Urinary bladder (tissue), 4 donors: ENCODE data around the gene ITGA5. TPM values are rescaled to one million over a fixed set of nuclear protein-coding genes. Genes with fewer than 3 reads are reported as not detected.
A peak's percentile ranks its signal among the peaks of the same experiment; 100 is the strongest.

ENCODE experiments used
- DNase-seq: peaks from one replicate; pipeline ENCODE4 v3.0.0-alpha.2; 2015; ENCODE audit errors: extremely low spot score
- H3K27ac ChIP-seq: one replicate; pipeline ENCODE4 v1.5.1; 2013; ENCODE audit warnings: low read depth, mild to moderate bottlenecking, moderate library complexity
- H3K36me3 ChIP-seq: one replicate; pipeline ENCODE4 v1.6.1; 2013; ENCODE audit warnings: mild to moderate bottlenecking, moderate library complexity; ENCODE audit not compliant: insufficient read depth
- H3K4me1 ChIP-seq: one replicate; pipeline ENCODE4 v1.6.1; 2013; ENCODE audit warnings: mild to moderate bottlenecking, moderate library complexity; ENCODE audit not compliant: insufficient read depth
- H3K4me3 ChIP-seq: one replicate; pipeline ENCODE4 v1.5.1; 2013; ENCODE audit warnings: low read depth, low read length
- WGBS: extraction: QIAGEN DNeasy Blood & Tissue Kit; methylation state at CpG from one replicate; pipeline ENCODE4 v1.1.7; 2013; 5-methylcytosine and 5-hydroxymethylcytosine counted together
- polyA plus RNA-seq: library from polyadenylated mRNA; stranded (reverse); fragments of 200-250 nt; gene quantifications from one replicate; pipeline ENCODE4 v1.2.3, GENCODE V29; 2013
- total RNA-seq: library from RNA; depleted of rRNA; stranded (reverse); fragments of >200 nt; gene quantifications from one replicate; pipeline ENCODE4 v1.2.3, GENCODE V29; 2014
- donor health status: healthy with polysubstance abuse.
- donor health status: healthy.

The ITGA5 gene
- total and polyA plus RNA-seq, 2 donors, result 139 to 702 TPM

GRCh38 chr12:54412348-54412747, 6.7 kb downstream of the ITGA5 start:
- DNase-seq, result no peak
- Histone ChIP-seq H3K27ac (no peak overlapping the region), H3K36me3 (peaks cover 3% of the 10 kb centered on the region), H3K4me1 (peaks cover 1% of the 10 kb centered on the region), H3K4me3 (peak overlapping the region; percentile 15)
- WGBS, result 41% methylated on average over 4 of the region's 4 CpGs

DNA sequence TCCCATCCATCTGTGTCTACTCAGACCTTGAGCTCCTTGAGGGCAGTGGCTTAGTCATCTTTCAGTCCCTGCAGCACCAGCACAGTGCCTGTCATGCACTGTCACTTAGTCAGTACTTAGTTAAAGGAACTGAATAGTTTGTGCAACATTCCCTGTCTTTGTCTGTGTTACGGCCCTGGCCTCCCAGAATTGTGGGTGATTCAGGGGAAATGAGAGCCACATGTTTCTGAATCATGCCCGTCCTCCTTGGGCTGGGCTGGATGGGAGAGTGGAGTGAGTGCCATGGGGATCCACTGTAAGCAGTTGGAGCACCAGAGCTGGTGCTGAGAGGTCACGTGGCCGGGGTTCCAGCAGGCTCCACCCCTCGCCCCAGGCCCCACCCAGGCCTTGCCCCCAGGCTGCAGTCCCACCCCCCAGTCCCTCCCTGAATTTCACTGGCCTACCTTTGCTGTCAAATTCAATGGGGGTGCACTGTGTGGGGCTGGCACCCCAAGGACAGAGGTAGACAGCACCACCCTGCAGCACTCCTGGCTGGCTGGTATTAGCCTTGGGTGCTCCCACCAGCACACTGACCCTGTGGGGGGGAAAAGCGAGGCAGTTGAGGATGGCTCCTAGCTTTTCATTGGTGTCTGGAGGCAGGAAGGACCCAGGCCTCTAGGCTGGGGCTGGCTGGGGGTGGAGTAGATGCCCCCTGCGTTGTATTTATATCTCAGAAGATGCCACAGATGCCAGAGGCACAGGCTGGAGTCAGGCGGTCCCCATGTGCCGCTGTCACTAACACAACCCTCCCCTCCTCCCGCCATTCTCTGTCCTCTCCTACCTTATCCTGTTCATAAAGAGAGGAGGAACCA, 7.5 kb downstream of the ITGA5 start:
- DNase-seq, result no peak
- H3K36me3 ChIP-seq, result peaks cover 3% of the 10 kb centered on the region
- H3K4me1 ChIP-seq, result peaks cover 1% of the 10 kb centered on the region
- peak overlapping the region; percentile 15 for H3K4me3 ChIP-seq
- H3K27ac ChIP-seq, result no peak overlapping the region
- 50% methylated on average over 10 of the region's 10 CpGs for WGBS

- H3K4me3 ChIP-seq, result no peak overlapping the region
- H3K4me1 ChIP-seq, result no peaks in the 10 kb centered on the region
- H3K36me3 ChIP-seq, result peaks cover 4% of the 10 kb centered on the region
- no peak overlapping the region for H3K27ac ChIP-seq
- WGBS, result 72% methylated on average over 8 of the region's 8 CpGs
- no peak for DNase-seq
Measured at GRCh38 chr12:54409267-54409666, 9.8 kb downstream of the ITGA5 start.

GRCh38 chr12:54407183-54407905, 11.7 kb downstream of the ITGA5 start:
- peaks cover 8% of the 10 kb centered on the region for H3K36me3 ChIP-seq

DNA sequence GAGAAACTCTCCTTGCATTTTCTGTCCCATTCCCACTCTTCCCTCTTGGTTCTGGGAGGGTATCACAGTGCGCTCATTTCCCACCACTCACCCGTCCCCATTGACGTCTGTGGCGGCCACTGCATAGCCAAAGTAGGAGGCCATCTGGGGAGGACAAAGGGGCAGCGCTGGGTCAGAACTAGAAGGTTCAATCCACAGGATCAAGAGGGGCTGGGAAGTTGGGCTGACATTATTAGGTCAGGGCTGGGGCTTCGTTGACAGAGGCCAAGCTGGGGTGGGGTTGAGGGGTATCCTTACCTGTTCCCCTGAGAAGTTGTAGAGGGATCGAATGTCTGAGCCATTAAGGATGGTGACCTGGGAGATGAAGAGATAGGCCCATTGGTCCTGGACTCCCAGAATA, 13.5 kb downstream of the ITGA5 start:
- no peak for DNase-seq
- Histone ChIP-seq H3K4me1 (no peaks in the 10 kb centered on the region), H3K4me3 (no peak overlapping the region), H3K36me3 (peaks cover 9% of the 10 kb centered on the region), H3K27ac (no peak overlapping the region)
- WGBS, result 89% methylated on average over 7 of the region's 7 CpGs

More at GRCh38 chr12:54407183-54407905, 11.7 kb downstream of the ITGA5 start:
- no peak overlapping the region for H3K4me3 ChIP-seq
- H3K27ac ChIP-seq, result no peak overlapping the region
- 46% methylated on average over 5 of the region's 5 CpGs for WGBS
- no peak for DNase-seq
- H3K4me1 ChIP-seq, result no peaks in the 10 kb centered on the region

GRCh38 chr12:54405106-54405505, 14.0 kb downstream of the ITGA5 start:
- Histone ChIP-seq H3K4me1 (no peaks in the 10 kb centered on the region), H3K36me3 (peaks cover 10% of the 10 kb centered on the region), H3K27ac (no peak overlapping the region), H3K4me3 (no peak overlapping the region)
- no peak for DNase-seq
- 89% methylated on average over 10 of the region's 10 CpGs for WGBS

- no peaks in the 10 kb centered on the region for H3K4me1 ChIP-seq
- WGBS, result 61% methylated on average over 11 of the region's 11 CpGs
- no peak overlapping the region for H3K4me3 ChIP-seq
- peaks cover 8% of the 10 kb centered on the region for H3K36me3 ChIP-seq
- DNase-seq, result no peak
- H3K27ac ChIP-seq, result no peak overlapping the region
Measured at GRCh38 chr12:54404061-54405004, 14.7 kb downstream of the ITGA5 start.

GRCh38 chr12:54401119-54401518, 17.9 kb downstream of the ITGA5 start:
- H3K4me1 ChIP-seq, result no peaks in the 10 kb centered on the region
- peaks cover 7% of the 10 kb centered on the region for H3K36me3 ChIP-seq
- 92% methylated on average over 2 of the region's 2 CpGs for WGBS
- no peak overlapping the region for H3K4me3 ChIP-seq
- H3K27ac ChIP-seq, result no peak overlapping the region
- no peak for DNase-seq

- no peaks in the 10 kb centered on the region for H3K4me1 ChIP-seq
- H3K27ac ChIP-seq, result no peak overlapping the region
- WGBS, result 66% methylated on average over 8 of the region's 8 CpGs
- peak; percentile 69 for DNase-seq
- H3K36me3 ChIP-seq, result peaks cover 6% of the 10 kb centered on the region
- no peak overlapping the region for H3K4me3 ChIP-seq
Measured at GRCh38 chr12:54398995-54399793, 19.9 kb downstream of the ITGA5 start.

DNA sequence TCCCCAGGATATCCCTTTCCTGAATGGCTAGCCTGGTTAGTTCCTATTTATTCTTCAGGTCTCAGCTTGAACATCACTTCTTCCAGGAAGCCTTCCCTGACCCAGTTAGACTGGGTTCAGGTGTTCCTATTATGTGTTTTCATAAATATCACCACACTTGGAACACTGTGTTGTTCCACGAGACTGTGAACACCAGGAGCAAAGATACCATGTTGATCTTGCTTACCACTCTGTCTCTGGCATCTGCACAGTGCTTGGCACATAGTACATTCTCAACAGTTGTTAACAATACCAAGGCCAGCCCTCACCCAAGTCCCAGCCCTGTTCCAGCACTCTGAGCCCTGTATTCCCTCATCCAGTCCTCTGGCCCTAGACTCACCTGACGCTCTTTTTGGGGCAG, 20.8 kb downstream of the ITGA5 start:
- H3K27ac ChIP-seq, result no peak overlapping the region
- no peaks in the 10 kb centered on the region for H3K4me1 ChIP-seq
- H3K36me3 ChIP-seq, result peaks cover 6% of the 10 kb centered on the region
- 91% methylated on average over 2 of the region's 2 CpGs for WGBS
- H3K4me3 ChIP-seq, result no peak overlapping the region
- no peak for DNase-seq

DNA sequence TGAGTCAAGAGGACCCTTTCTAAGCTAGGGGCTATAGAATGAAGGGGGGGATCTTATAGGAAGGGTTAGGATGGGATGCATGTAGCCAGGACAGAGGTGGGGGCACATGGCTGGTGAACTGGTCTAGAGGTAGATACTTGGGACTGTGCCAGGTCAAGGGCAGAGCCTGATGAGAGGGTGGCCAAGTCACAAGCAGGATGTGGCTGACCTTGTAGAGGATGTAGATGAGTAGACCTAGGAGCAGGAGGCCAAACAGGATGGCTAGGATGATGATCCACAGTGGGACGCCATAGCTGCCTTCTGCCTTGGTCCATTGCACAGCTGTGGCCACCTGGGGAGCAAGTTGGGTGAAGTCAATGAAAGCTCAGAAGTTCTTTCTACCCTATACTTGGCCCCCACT, 21.9 kb downstream of the ITGA5 start:
- no peak for DNase-seq
- no peak overlapping the region for H3K27ac ChIP-seq
- peaks cover 2% of the 10 kb centered on the region for H3K36me3 ChIP-seq
- 74% methylated on average over 1 of the region's 1 CpG for WGBS
- H3K4me3 ChIP-seq, result no peak overlapping the region
- H3K4me1 ChIP-seq, result no peaks in the 10 kb centered on the region

GRCh38 chr12:54395545-54395944, 23.5 kb downstream of the ITGA5 start:
- H3K4me1 ChIP-seq, result no peaks in the 10 kb centered on the region
- H3K36me3 ChIP-seq, result peaks cover 1% of the 10 kb centered on the region
- H3K4me3 ChIP-seq, result no peak overlapping the region
- DNase-seq, result no peak
- H3K27ac ChIP-seq, result peak overlapping the region; percentile 12

DNA sequence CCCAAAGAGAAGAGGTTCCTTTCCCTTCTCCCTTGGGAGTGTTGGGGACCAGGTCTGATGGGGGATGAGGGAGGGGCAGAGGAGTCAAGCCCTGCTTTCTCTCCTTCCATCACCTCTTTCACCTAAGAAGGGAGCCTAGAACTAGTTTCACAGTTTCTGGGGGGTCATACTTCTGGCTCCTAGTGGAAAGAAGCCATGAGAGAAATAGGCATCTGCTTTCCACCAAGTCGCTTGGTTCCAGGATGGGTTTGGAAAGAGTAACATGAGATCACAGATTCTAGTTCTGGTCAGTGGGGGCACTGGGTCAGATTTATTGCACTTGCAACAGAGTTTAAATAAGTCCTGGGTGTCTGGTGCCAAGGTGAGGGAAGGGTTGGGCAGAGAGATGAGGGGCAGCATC, 24.1 kb downstream of the ITGA5 start:
- H3K27ac ChIP-seq, result no peak overlapping the region
- no peak for DNase-seq

More for the DNA sequence above, 24.1 kb downstream of the ITGA5 start:
- H3K36me3 ChIP-seq, result no peaks in the 10 kb centered on the region
- WGBS, result 83% methylated on average over 1 of the region's 1 CpG
- H3K4me1 ChIP-seq, result no peaks in the 10 kb centered on the region
- no peak overlapping the region for H3K4me3 ChIP-seq
